Stimulated activated naive CD4-positive, alpha-beta T cell (primary cell): ENCODE data around the gene ARL13B.

Source experiments
- DNase-seq, 6 experiments: peaks; one replicate each; lab custom pipeline; 2025; lab: John Stamatoyannopoulos, UW

Gene ARL13B

GRCh38 chr3:94063496-94064119 lies 83.7 kb downstream of the ARL13B start:
- DNase-seq = no peak

- DNase-seq = no peak
These were observed 84.4 kb downstream of the ARL13B start for GRCh38 chr3:94064243-94064860.

DNA sequence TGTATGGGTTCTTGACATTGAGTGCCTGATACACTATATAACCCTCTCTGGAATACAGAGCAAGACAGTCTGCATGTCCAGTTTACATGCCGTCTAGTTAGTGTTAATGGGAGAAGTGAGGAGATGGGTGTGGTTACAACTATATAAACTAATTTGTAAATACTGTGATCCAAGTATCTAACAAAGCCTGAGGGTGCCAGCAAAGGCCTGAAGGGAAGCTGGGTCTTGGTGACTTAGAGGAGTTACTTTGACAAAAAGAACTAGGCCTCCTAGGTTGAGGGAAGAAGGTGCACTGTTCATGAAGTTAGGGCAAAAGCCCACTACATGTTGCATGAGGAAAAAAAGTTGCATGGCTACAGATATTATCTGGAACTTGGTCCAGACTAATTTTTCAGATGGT lies 85.2 kb downstream of the ARL13B start:
- no peak for DNase-seq

- DNase-seq = no peak
These were observed 86.0 kb downstream of the ARL13B start for GRCh38 chr3:94065819-94066480.

DNA sequence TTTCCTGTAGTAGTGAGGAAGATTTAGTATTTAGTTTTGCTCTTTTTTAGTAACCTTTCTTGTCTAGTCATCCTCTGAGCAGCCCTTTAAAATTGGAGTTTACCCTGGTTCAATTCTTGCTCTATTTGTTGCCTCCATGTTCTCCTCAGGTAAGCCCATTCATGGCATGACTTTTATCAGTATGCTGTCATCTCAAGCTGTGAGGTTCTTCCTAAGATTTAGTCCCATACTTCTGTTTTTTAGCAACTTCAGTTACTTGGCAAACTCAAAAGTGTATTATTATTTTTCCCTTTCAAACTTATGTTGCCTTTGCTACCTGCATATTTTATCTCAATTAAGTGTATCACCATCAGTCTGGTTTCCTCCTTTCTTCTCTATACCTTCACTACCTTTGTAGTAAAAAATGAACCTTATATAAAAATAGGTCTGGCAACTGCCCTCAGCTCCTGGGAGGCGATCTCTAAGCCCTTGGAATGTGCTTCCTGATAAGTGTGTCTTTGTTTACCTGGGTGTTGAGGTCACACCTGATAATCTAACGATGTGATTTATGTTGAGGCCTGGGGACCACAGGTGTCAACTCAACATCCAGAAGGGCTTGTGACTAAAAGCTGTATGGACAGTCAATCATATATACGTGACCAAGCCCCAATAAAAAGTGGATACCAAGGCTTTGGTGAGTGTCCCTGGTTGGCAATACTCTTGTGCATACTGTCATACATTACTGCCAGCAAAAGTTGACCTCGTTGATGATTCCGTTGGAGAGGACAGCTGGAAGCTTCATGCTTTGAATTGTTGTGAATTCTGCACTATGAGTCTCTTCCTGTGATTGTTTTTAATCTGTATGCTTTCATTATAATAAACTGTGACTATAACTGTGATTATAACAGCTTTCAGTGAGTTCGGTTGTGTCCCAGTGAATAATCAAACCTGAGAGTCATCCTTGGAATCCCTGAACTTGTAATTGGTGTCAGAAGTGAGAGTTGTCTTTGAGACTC lies 86.8 kb downstream of the ARL13B start:
- no peak for DNase-seq

DNA sequence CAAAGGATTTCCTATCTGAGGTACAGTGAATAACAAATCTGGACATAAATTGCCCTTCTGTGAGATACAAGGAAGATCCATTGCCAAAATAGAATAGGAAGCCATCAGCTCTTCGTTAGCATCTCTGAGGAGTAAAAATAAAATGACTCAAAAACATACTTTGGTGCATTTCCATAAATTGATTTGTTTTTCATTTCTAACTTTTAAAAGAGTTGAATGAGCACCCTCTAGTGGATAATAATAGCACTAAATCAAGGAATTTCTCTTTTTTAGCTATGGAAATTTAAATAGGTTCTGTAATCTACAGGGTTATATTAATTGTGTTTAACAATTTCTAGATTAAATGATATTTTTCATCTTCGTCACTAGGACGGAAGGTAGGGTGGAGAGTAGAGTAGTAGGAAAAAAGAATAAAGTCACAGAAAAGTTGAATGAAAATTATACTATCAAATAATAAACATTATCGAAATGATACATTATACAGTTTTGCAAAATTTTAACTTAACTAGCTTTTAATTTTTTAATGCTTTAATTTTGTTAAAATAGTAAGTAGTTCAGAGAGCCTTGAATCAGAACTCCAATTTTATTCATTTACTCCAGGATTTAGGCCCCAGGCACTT lies 89.3 kb downstream of the ARL13B start:
- peak in 2 of 6 experiments; percentile 33 to 36 for DNase-seq

DNA sequence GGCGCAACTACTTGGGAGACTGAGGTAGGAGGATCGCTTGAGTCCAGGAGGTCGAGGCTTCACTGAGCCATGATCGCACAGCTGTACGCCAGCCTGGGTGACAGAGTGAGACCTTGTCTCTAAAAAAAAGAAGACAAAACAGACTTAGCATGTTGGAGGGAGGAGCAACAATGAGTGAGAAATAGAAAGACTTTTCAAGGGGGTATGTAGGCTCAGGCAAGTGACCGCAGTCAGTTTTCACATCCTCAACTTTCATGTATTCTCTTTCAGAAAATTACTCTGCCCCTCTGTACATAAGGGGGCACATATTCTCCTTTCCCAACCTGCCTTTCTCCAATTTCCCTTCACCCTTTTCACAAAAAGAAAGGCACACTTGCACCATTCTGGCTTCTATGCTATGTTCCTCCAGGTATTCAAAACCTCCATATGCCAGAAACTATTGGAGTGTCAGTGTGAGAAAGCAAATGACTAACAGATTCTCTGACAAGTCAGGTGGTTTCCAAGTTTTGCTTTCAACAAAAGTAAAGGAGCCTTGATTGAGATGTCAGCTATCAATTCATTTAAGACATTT lies 90.5 kb downstream of the ARL13B start:
- no peak for DNase-seq

- no peak for DNase-seq
These were observed 91.8 kb downstream of the ARL13B start for GRCh38 chr3:94071713-94072284.

DNA sequence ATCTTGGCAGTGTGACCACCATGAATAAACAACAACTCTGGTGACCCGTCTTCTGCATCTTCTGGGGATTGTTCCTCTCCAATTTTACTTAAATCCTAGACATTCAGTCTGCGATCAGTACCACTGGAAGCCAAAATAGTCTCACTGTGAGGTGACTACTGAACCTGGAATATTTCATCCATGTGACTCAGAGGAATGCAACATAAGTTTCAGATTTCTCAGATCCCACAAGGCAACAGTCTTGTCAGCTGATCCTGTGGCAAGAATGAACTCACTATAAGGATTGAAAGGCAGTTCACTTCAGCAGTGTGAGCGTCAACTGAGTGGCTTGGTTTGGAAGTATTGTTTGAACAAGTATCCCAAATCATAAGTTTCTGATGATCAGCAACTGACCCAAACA lies 96.1 kb downstream of the ARL13B start:
- no peak for DNase-seq

- DNase-seq = peak in 1 of 6 experiments; percentile 5
These were observed 100.6 kb downstream of the ARL13B start for GRCh38 chr3:94080552-94080951.

- no peak for DNase-seq
These were observed 101.9 kb downstream of the ARL13B start for GRCh38 chr3:94081884-94082283.

DNA sequence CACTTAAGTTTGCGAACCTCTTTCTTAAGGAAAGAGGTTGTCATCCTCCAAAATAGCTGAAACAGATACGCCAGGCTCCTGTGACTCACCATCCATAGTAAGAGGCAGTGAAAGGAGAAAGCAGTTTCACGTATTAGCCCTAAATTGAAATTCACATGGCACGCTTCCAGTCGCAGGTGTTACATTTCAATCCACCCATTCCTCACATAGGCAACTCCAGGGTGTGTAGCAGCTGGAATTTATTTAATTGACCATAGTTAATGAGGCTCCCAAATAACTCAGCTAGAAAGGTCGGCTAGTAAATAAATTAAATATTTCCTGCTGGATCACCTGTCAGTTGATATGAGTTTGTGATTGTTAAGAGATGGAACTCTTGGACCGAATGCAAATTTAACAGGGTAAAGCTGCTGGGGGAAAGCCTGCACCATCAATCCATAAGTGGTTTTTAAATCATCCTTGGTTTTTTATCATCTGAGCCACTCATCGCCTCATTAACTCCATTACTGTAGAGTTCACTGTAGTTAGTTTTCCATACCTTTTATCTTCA lies 102.5 kb downstream of the ARL13B start:
- no peak for DNase-seq

- no peak for DNase-seq
These were observed 103.3 kb downstream of the ARL13B start for GRCh38 chr3:94083261-94083660.

- DNase-seq = no peak
These were observed 109.2 kb downstream of the ARL13B start for GRCh38 chr3:94089126-94089525.

DNA sequence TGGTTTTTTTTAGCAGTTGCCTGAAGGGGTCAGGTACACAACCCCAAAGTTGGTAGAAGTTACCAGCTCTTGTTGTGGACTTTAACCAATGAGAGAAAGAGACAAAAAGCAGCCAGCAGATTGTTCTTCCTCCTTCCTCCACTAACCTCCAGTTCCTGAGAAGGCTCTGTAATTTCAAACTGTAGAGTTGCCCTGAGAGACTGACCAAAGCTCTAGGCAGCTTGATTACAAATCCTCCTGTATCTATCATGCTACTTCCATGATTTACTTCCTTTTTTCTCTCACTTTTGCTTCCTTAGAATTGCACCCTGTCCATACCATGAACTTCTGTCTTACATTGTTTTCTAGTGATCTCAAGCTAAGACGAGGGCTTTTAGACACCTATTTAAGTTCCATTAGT lies 112.1 kb downstream of the ARL13B start:
- no peak for DNase-seq

DNA sequence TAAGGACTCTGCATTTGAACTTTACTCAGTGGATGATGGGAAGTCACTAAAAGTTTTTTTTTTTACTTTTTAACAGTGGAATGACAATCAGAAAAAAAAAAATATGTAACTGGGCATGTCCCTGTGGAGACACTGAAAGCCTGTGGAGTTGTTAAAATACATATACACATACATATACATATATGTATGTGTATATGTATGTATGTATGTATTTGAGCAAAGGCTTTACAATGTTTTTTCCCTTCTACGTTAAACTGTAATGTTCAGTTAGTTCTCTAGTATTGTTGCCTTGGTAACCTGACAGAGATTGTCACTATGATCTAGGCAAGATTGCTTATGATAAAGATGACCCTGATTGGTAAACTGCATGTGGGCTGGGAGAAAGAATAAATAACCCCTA lies 113.2 kb downstream of the ARL13B start:
- no peak for DNase-seq

DNA sequence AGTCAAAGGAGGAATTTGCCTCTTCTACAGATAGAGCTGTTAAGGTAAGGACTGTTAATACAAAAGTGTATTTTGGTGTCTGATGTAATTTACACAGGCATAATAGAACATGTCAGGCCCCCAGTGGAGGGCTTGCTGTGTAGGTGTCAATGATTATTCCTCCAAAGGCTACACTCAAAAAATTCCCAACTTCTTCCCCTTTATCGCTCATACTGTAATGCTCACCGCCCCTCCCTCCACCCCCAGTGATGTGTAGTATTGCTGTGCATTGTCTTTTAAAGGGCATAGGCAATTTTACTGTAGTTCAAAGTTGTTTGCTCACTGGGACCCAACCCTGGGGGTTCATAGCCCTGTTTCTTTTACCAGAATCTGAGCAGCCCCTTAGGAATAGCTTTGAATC lies 115.2 kb downstream of the ARL13B start:
- DNase-seq = no peak

DNA sequence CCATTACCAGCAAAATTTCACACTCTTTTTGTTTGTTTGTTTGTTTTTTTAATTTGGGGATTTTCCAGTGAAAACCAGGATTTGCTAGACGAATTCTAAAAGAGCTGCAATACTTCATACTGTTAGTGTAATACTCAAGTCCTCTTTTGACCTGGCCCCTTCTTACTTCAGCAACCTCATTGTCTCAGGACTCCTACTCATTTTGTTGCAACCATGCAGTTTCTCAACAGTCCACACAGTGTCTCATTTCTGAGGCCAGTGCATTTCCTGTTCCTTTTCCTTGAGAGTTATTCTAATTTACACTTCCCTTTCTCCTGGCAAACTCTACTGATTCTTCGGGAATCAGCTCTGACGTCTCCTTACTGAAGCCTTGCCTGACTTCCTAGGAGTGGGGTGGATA lies 118.5 kb downstream of the ARL13B start:
- DNase-seq = no peak

DNA sequence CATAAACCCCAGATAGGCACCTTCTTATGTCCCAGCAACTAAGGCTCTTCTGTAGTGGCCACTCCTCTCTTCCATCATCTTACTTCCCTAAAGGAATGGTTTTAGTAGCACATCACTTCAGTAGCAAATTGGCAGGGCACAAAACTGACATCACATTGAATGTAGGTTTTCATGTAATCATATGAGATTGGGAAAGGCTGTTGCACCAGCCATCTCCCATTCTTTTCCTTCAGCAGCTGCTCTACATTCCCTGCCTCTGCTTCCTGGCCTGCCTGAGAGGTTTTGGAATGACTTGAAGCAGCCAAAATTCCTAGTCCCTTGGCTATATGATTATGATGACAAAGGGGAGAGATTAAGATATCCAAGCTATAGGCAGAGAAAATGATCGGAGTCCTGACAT lies 119.4 kb downstream of the ARL13B start:
- no peak for DNase-seq

DNA sequence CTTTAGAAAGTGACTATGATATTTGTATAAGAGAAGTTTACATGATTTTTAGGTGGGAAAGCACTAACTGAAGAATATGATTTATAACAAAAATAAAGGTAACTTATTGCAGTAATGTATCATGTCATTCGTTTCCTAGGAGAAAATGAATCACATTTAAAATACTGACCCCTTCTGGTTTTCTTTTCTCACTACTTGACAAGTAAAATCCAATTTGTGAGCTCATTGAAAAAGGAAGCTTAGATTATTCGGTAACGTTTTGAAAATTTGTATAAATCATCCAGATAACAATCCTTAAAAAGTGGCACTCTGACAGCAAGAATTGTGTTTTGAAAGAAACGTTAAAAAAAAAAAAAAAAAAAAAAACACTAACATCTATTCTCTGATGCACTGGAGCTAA lies 121.9 kb downstream of the ARL13B start:
- no peak for DNase-seq
